GM10248 (cell line): ENCODE data around the gene TIMP2.
"Not testable (repeated sequence)": the region's sequence is repeated elsewhere in the genome, so short reads cannot be mapped to it uniquely, and the experiment has no call there.

ENCODE experiments used
- CTCF ChIA-PET: fragments of 300-600 bp; sonication (Branson Sonifier 250); formaldehyde crosslinking; extraction: SDS; loops from one replicate; lab custom pipeline; 2021; ENCODE audit warnings: antibody characterized with exemption; lab: Yijun Ruan, JAX
- POLR2A ChIA-PET: fragments of 350-650 bp; sonication (Branson Sonifier 250); formaldehyde crosslinking; extraction: SDS; loops from one replicate; lab custom pipeline; 2020; ENCODE audit warnings: antibody characterized with exemption; lab: Yijun Ruan, JAX
- DNase-seq: peaks from one replicate; pipeline ENCODE4 v3.0.0; 2012; ENCODE audit errors: extremely low spot score
- CTCF ChIP-seq: IDR thresholded peaks from 2 replicates; pipeline ENCODE4 v1.5.1; 2012; ENCODE audit warnings: mild to moderate bottlenecking, low read depth; ENCODE audit errors: extremely low read depth, missing control alignments, control extremely low read depth

Gene TIMP2

GRCh38 chr17:78912082-78912481 is 13.1 kb downstream of the TIMP2 start:
- CTCF ChIA-PET, result interaction anchor here (1.2 kb wide), 1 partner anchor 16 kb away, joined by 3 read pairs; no protein-coding TSS in a partner anchor
- DNase-seq, result no peak
- POLR2A ChIA-PET, result no interaction called here
- no peak for TF ChIP-seq CTCF

- DNase-seq, POLR2A ChIA-PET: not testable (repeated sequence)
- CTCF ChIA-PET, result interaction anchor here (1.2 kb wide), 1 partner anchor 15 kb away, joined by 3 read pairs; no protein-coding TSS in a partner anchor
Measured at GRCh38 chr17:78911543-78911942, 13.6 kb downstream of the TIMP2 start.

GRCh38 chr17:78910497-78911284 is 14.5 kb downstream of the TIMP2 start:
- DNase-seq, result no peak
- no peak for TF ChIP-seq CTCF
- ChIA-PET POLR2A (no interaction called here), CTCF (interaction anchor here (1.2 kb wide), 1 partner anchor 15 kb away, joined by 3 read pairs; no protein-coding TSS in a partner anchor)

- no peak for DNase-seq
- CTCF ChIA-PET, result interaction anchor here (1.4 kb wide), 1 partner anchor 62 kb away, joined by 3 read pairs; no protein-coding TSS in a partner anchor
- no peak for TF ChIP-seq CTCF
- POLR2A ChIA-PET, result no interaction called here
Measured at GRCh38 chr17:78908426-78908825, 16.8 kb downstream of the TIMP2 start.

- no peak for DNase-seq
- CTCF ChIA-PET, result no interaction called here
- TF ChIP-seq CTCF, result no peak
- POLR2A ChIA-PET, result no interaction called here
Measured at GRCh38 chr17:78905541-78905940, 19.6 kb downstream of the TIMP2 start.

- ChIA-PET POLR2A (no interaction called here), CTCF (no interaction called here)
- no peak for TF ChIP-seq CTCF
- no peak for DNase-seq
Measured at GRCh38 chr17:78905116-78905515, 20.1 kb downstream of the TIMP2 start.

- no peak for DNase-seq
- CTCF ChIA-PET, result no interaction called here
- POLR2A ChIA-PET, result interaction anchor here (0.6 kb wide), 1 partner anchor 95 kb away, joined by 11 read pairs; no protein-coding TSS in a partner anchor
- TF ChIP-seq CTCF, result no peak
Measured at GRCh38 chr17:78904371-78904770, 20.8 kb downstream of the TIMP2 start.
